ENCODE measurements around the gene ENPP5. TPM values are rescaled to one million over a fixed set of nuclear protein-coding genes. Genes with fewer than 3 reads are reported as not detected.

Gene ENPP5
- total RNA-seq, 2 donors from 2014 or later: 9.0 to 12.9 TPM

DNA sequence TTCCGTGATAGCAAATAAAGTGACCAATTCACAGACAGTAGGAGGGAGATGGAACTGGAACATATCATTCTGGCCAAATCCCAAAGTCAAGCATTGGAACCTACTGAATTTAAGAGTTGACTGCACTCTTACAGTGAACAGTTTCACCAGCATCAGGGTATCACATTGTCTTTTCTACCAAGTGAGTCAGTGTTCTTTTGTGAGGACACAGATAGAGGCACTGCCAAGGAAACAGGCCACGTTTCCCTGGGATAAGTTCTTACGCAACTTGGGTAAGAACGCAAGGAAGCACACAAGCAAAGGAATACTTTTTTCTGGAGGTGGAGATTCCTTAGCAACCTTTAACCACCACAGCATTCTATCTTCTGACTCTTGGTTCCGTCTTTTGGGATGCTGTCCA, 28.6 kb upstream of the ENPP5 start:
- no peaks in the 10 kb centered on the region for H3K36me3 Mint-ChIP-seq (ENCODE audit: low read depth)
- Histone ChIP-seq H3K9me3 (ENCODE audit: control insufficient read depth, low read length) (no peaks in the 10 kb centered on the region), H3K27ac (ENCODE audit: low read depth, low read length) (no peak overlapping the region), H3K4me1 (ENCODE audit: control insufficient read depth, insufficient read depth, low read length) (no peaks in the 10 kb centered on the region), H3K36me3 (ENCODE audit: control insufficient read depth, insufficient read depth, low read length) (no peaks in the 10 kb centered on the region), H3K27me3 (ENCODE audit: control insufficient read depth, insufficient read depth, low read length, poor library complexity, severe bottlenecking) (no peaks in the 10 kb centered on the region), H3K4me3 (ENCODE audit: low read length) (no peak overlapping the region), H3K9ac (ENCODE audit: extremely low read depth, low read length, poor library complexity, severe bottlenecking) (no peak overlapping the region)
- DNase-seq: no peak
- TF ChIP-seq, protein P1, sequence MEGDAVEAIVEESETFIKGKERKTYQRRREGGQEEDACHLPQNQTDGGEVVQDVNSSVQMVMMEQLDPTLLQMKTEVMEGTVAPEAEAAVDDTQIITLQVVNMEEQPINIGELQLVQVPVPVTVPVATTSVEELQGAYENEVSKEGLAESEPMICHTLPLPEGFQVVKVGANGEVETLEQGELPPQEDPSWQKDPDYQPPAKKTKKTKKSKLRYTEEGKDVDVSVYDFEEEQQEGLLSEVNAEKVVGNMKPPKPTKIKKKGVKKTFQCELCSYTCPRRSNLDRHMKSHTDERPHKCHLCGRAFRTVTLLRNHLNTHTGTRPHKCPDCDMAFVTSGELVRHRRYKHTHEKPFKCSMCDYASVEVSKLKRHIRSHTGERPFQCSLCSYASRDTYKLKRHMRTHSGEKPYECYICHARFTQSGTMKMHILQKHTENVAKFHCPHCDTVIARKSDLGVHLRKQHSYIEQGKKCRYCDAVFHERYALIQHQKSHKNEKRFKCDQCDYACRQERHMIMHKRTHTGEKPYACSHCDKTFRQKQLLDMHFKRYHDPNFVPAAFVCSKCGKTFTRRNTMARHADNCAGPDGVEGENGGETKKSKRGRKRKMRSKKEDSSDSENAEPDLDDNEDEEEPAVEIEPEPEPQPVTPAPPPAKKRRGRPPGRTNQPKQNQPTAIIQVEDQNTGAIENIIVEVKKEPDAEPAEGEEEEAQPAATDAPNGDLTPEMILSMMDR (conservative IDR thresholded peaks at IDR 0.05): no peak
- WGBS, 2 experiments (ENCODE audit: insufficient coverage in 1 of 2, insufficient read length in 1 of 2): 91 to 100% methylated on average over 5 of the region's 5 CpGs
- H3K9me3 Mint-ChIP-seq: no peaks in the 10 kb centered on the region
- H3K27ac Mint-ChIP-seq: no peak overlapping the region
- no peak overlapping the region for H3K4me3 Mint-ChIP-seq
- H3K4me1 Mint-ChIP-seq: no peaks in the 10 kb centered on the region
- H3K27me3 Mint-ChIP-seq (ENCODE audit: insufficient read depth): no peaks in the 10 kb centered on the region

DNA sequence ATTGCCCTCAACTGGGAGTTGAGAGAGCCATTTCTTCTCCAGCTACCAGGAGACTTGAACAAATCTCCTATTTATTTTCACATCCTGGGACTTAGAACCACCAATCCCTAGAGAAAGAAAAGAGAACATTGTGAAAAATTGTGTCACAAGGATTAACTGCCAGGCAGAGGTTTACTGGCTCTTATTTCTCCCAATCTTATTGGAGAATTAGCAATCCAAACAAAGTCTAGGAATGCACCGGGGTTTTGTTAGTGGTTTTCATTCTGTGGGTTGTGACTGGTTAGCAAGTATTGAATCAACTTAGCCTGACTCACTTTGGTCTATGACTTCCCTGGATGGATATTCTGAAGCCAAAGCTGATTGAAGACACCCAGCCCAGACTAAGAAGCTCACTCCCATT, 21.2 kb upstream of the ENPP5 start:
- Mint-ChIP-seq H3K27me3 (ENCODE audit: insufficient read depth) (peaks cover 3% of the 10 kb centered on the region), H3K27ac (no peak overlapping the region), H3K4me3 (no peak overlapping the region), H3K9me3 (no peaks in the 10 kb centered on the region), H3K4me1 (peaks cover 2% of the 10 kb centered on the region), H3K36me3 (ENCODE audit: low read depth) (no peaks in the 10 kb centered on the region)
- DNase-seq: no peak
- Histone ChIP-seq H3K27me3 (ENCODE audit: control insufficient read depth, insufficient read depth, low read length, poor library complexity, severe bottlenecking) (no peaks in the 10 kb centered on the region), H3K27ac (ENCODE audit: low read depth, low read length) (no peak overlapping the region), H3K4me3 (ENCODE audit: low read length) (no peak overlapping the region), H3K9me3 (ENCODE audit: control insufficient read depth, low read length) (no peaks in the 10 kb centered on the region), H3K4me1 (ENCODE audit: control insufficient read depth, insufficient read depth, low read length) (no peaks in the 10 kb centered on the region), H3K36me3 (ENCODE audit: control insufficient read depth, insufficient read depth, low read length) (no peaks in the 10 kb centered on the region), H3K9ac (ENCODE audit: extremely low read depth, low read length, poor library complexity, severe bottlenecking) (no peak overlapping the region)
- TF ChIP-seq, protein P1 (conservative IDR thresholded peaks at IDR 0.05): no peak
- WGBS, 2 experiments (ENCODE audit: insufficient coverage in 1 of 2, insufficient read length in 1 of 2): 100% methylated on average over 1 of the region's 1 CpG; no CpG with 5 or more reads in 1 of the 2 experiments

DNA sequence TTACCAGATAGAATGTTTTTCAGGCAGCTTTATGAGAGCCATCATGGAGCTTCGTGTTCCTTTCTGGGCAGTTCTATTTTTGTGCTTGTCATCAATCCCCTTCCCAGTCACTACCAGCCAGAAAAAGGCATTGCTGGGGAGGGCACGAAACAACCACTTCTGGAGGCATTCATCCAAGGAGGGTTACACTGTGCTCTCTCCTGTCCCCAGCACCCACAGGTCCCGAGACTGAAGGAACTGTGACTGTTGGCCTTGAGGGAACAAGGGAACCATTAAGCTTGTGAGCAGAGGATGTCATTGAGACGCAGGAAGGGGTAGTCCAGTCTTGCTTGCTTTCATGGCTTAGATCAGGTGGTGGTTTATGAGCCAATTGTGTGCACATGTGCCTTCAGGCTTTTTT, 20.1 kb upstream of the ENPP5 start:
- 90 to 96% methylated on average over 3 to 4 of the region's 4 CpGs for WGBS, 2 experiments (ENCODE audit: insufficient coverage in 1 of 2, insufficient read length in 1 of 2)
- H3K4me1 ChIP-seq (ENCODE audit: control insufficient read depth, insufficient read depth, low read length): no peaks in the 10 kb centered on the region
- Mint-ChIP-seq H3K27me3 (ENCODE audit: insufficient read depth) (peaks cover 3% of the 10 kb centered on the region), H3K4me3 (no peak overlapping the region), H3K36me3 (ENCODE audit: low read depth) (no peaks in the 10 kb centered on the region), H3K4me1 (peaks cover 2% of the 10 kb centered on the region), H3K9me3 (no peaks in the 10 kb centered on the region), H3K27ac (no peak overlapping the region)
- no peak overlapping the region for H3K27ac ChIP-seq (ENCODE audit: low read depth, low read length)
- TF ChIP-seq, protein P1 (conservative IDR thresholded peaks at IDR 0.05): no peak
- no peaks in the 10 kb centered on the region for H3K36me3 ChIP-seq (ENCODE audit: control insufficient read depth, insufficient read depth, low read length)
- H3K27me3 ChIP-seq (ENCODE audit: control insufficient read depth, insufficient read depth, low read length, poor library complexity, severe bottlenecking): peaks cover 4% of the 10 kb centered on the region
- H3K4me3 ChIP-seq (ENCODE audit: low read length): no peak overlapping the region
- H3K9me3 ChIP-seq (ENCODE audit: control insufficient read depth, low read length): no peaks in the 10 kb centered on the region
- DNase-seq: no peak
- no peak overlapping the region for H3K9ac ChIP-seq (ENCODE audit: extremely low read depth, low read length, poor library complexity, severe bottlenecking)
